Measurements from ENCODE around the gene LRRN3.
"Not testable (repeated sequence)": the region's sequence is repeated elsewhere in the genome, so short reads cannot be mapped to it uniquely, and the experiment has no call there.

LRRN3 gene

GRCh38 chr7:111090846-111091245, at the start of gene LRRN3:
LRRN3 (plus strand) TSS chr7:111091127; CDS start chr7:111122773, 31,646 bp downstream.
- FAIRE-seq, result no peak

DNA sequence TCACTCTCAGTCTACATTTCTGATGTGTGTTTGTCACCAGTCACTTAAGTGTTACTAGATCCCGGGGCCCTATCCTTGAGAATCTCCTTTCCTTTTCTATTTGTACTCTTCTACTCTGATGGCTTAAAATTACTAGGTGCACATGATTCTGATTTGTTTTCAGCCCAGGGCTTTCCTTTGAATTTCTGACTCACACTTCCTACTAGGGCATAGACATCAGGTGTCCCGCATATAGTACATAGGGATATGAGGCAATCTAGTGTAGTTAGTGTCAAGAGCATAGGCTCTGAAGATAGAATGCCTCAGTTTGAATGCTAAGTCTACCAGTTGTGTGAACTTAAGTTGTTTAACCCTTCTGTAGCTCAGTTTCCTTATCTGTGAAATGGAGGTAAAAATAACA, 49.4 kb upstream of the LRRN3 start:
- FAIRE-seq, result no peak

- no peak for FAIRE-seq
These were observed 48.1 kb upstream of the LRRN3 start for GRCh38 chr7:111042842-111043241.

GRCh38 chr7:111043561-111043960, 47.4 kb upstream of the LRRN3 start:
- no peak for FAIRE-seq

DNA sequence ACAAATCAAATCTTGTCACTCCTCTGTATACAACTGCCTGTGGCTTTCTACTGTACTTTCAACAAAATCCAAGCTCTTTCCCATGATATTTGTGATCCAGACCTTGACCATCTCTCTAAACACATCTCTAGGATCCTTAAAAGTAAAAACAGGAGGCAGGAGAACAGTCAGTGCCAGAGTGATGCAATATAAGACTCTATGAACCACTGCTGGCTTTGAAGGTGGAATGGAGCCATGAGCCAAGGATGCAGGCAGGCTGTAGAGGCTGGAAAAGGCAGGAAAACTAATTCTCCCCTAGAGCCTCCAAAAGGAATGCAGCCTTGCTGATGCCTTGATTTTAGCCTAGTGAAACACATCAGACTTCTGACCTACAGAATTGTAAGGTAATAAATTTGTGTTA, 45.5 kb upstream of the LRRN3 start:
- FAIRE-seq, result no peak

GRCh38 chr7:111047595-111047994, 43.3 kb upstream of the LRRN3 start:
- FAIRE-seq, result no peak

DNA sequence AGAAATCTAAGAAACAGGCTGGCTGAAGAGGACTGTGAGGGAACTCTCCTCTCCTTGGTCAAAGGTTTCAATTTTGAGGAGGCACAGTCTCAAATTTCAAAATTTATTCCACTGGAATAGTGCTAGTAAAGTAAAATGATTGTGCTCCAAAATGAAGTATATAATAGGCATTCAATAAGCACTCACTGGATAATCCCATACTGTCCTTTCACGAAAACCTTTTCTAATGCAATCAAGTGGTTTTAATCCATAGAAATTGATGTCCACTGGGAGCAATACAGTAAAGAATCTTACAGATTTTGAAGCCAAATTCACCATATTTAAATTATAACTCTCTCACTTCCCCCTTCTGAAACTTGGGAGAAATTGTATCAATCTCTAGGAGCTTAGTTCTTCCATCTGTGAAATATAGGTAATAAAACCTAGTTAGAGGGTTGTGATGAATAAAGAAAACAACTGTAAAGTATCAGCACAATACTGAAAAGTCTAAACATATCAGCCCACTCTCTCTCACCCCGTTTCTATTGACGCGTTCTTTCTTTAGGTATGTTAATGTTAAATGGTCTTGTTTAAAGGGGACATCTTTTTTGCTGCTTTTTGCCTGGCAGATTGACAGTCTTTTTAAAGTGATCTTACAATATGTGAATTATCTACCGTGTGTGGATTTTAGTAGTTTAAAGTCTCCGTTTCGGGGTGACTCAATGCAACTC, 40.8 kb upstream of the LRRN3 start:
- no peak for FAIRE-seq

DNA sequence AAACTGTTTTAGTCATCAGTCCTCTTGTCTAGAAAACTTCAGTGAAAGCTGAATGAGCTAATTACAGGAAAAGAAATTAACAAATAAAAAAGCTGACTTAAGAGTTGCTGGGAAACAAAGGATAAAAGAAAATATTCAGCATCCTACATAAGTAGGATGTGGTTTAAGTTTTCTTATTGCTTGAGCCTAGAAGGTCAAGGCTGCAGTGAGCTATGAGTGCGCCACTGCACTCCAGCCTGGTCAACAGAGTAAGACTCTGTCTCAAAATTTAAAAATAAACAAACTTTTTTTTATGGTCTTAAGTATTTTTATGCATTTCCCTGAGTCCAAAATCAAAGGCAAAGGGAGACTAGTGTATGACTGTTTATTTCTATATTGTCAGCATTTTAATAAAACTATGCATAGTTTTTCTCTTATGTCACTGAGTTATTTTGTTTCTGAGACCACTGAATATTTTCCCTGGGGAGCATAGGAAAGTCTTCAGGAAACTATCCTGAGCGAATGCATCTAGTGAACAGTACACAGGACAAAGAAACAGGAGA, 40.0 kb upstream of the LRRN3 start:
- FAIRE-seq, result no peak

DNA sequence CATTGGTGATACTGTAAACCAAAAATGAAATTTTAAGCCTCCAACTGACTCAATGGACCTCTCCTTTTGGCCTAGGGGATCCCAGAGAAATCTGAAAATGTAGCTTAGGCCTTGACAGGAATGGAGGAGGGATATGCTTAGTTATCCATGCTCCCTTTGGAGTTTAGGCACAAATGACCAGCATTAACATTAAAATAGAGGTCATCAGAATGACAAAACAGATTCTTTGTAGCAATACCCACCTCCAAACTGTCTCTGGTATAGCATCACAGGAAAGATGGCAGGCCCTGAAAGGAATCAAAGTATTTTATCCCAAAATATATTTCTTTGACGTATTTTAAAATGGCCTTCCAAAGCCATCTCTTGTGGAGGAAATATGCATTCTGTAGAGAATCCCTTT, 39.1 kb upstream of the LRRN3 start:
- no peak for FAIRE-seq

GRCh38 chr7:111053035-111053434, 37.9 kb upstream of the LRRN3 start:
- FAIRE-seq, result no peak

GRCh38 chr7:111056371-111056770, 34.6 kb upstream of the LRRN3 start:
- FAIRE-seq, result no peak

- peak; percentile 32 for FAIRE-seq
These were observed 33.9 kb upstream of the LRRN3 start for GRCh38 chr7:111057066-111057465.

- no peak for FAIRE-seq
These were observed 31.1 kb upstream of the LRRN3 start for GRCh38 chr7:111059833-111060232.

GRCh38 chr7:111063166-111063565, 27.8 kb upstream of the LRRN3 start:
- no peak for FAIRE-seq

DNA sequence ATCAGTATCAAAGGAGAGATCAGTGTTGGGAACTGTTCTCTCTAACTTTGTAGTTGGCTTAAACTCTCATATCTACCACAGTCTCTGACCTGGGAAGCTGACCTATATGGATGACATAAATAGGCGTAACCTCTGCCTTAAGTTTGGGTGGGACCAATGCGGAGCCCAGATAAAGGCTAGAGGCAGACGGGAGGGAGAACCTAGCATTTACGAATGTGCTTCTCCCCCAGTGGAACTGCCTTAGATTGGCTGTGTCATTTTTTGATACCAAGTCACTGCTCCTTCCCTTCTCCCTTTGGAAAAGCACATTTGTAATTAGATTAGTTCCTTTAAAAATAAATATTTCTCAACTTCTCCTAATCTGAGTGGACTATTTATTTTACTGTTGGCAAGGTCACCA, 23.7 kb upstream of the LRRN3 start:
- FAIRE-seq, result no peak

DNA sequence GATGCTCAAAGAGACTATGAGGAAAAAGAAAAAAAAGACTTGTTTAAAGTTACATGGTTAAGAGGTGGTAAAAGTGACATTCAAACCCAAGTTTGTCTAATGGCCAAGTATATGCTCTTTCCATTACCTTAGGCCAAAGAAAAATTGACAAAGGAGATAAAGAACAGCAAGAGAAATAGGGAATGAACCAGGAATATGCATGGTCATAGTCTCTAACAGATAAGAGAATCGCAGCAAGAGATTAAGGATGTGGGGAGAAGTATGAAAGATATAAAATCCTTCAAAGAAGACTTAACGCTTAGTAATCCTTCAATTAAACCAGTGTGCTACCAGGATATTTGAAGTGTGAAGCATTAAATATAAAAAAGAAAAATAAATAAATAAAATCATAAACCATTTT, 23.2 kb upstream of the LRRN3 start:
- no peak for FAIRE-seq

- FAIRE-seq, result no peak
These were observed 22.3 kb upstream of the LRRN3 start for GRCh38 chr7:111068618-111069017.

GRCh38 chr7:111071556-111071955, 19.4 kb upstream of the LRRN3 start:
- no peak for FAIRE-seq

DNA sequence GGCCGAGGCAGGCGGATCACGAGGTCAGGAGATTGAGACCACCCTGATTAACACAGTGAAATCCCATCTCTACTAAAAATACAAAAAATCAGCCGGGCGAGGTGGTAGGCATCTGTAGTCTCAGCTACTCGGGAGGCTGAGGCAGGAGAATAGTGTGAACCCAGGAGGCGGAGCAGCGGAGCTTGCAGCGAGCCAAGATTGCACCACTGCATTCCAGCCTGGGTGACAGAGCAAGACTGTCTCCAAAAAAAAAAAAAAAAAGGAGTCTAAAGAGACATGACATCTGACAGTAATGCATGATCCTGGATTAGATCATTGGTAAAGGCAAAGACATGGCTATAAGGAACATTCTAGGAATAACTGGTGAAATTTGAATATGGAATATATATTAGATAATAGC, 18.3 kb upstream of the LRRN3 start:
- FAIRE-seq, result not testable (repeated sequence)

DNA sequence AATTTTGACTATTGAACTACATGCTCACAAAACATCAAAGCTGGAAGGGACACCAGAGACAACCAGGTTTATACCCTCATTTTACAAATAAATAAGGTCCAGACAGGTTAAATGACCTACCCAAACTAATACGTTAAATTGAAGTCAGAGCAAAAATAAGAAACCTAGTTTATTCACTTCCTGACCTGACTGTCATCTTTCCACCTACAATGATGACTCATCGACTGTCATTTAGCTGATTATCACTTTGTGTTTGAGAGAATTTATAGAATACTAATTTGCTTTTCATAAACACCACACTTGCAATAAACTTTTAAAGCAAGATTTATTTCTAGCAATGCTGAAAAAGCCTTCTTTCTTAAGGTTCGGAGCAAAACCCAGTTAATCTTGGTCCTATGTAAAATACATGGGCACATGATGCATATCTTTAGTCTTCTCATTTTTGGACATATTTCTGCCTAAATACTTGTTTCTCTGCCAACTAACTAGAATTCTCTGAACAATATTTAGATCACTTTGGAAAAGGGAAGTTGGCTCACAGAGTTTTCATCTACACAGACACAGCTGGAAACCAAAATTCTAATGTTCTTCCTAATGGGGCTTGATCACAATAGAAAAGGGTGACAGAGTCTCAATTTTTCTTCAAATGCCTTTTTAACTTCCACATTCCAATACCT, 16.7 kb upstream of the LRRN3 start:
- FAIRE-seq, result no peak

- no peak for FAIRE-seq
These were observed 16.2 kb upstream of the LRRN3 start for GRCh38 chr7:111074748-111075146.

GRCh38 chr7:111075498-111075897, 15.4 kb upstream of the LRRN3 start:
- no peak for FAIRE-seq

DNA sequence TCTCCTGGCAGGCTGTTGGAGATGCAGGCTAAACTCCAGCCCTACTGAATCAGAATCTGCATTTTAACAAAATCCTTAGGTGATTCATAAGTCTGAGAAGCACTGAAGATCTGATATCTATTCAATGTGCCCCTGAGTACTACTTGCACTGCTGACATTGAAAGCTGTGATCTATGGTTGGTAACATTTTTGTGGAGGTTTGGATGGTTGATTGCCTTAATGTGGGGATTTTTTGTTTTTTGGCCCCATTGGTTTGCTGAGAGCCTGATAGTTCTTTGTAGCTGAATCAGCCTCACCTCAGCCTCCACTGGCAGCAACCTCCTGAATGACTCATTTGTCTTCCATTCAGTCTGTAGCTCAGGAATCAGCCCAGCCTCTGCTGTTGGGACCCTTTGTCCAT, 14.7 kb upstream of the LRRN3 start:
- FAIRE-seq, result no peak

- no peak for FAIRE-seq
These were observed 13.9 kb upstream of the LRRN3 start for GRCh38 chr7:111077001-111077400.
